Astrocyte of the cerebellum (primary cell): ENCODE measurements around the gene FBXW9.
A peak's percentile ranks its signal among the peaks of the same experiment; 100 is the strongest.

ENCODE experiments used
- DNase-seq: peaks from one replicate; pipeline ENCODE4 v3.0.0-alpha.2; 2011; ENCODE audit warnings: low read depth
- H3K4me3 ChIP-seq: 2 replicates; pipeline ENCODE4 v1.5.1; 2011; ENCODE audit warnings: mild to moderate bottlenecking, low read depth, low read length, moderate library complexity
- CTCF ChIP-seq: IDR thresholded peaks from 2 replicates; pipeline ENCODE4 v1.5.1; 2012; ENCODE audit warnings: low read length, low read depth, moderate library complexity, mild to moderate bottlenecking; ENCODE audit errors: missing control alignments
- in situ Hi-C: cut with HindIII; loops from 2 replicates; pipeline ENCODE4 v1.10.0; 2017; ENCODE audit warnings: low sequenced_read_pairs

The FBXW9 gene

GRCh38 chr19:12692960-12693359 lies 3.5 kb downstream of the FBXW9 start:
- in situ Hi-C loops: no loop called here
- no peak for DNase-seq
- TF ChIP-seq CTCF: no peak
- H3K4me3 ChIP-seq: no peak overlapping the region

DNA sequence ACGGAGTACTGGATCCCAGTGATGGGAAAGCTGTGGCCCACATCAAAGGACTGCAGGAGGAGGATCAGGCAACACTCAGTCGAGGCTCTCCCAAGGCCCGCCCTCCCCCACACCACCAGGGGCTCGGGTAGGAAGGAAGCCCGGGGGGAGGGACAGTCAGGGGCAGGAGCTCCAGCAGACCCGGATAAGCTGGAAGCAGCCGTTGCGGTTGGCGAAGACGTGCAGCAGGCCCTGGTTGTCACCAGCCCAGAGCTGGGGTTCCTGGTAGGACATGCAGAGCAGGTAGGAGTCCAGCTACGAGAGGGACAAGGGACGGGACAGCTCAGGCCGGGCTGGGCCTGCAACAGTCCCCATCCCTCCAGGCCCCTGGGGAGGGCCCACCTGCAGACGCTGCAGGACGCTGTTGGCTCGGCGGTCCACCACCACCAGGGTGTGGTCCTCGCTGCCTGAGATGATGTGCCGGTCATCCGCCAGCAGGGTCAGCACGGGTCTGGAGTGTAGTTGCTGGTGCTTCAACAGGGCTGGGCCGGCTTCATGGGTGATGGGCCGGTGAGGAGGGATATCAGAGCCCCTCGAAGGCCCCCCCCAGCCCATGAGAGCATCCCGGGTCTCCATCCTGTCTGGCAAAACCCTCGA lies 6.7 kb downstream of the FBXW9 start:
- H3K4me3 ChIP-seq: no peak overlapping the region
- no peak for DNase-seq
- in situ Hi-C loops: no loop called here
- TF ChIP-seq CTCF: no peak

- DNase-seq: no peak
- in situ Hi-C loops: no loop called here
- TF ChIP-seq CTCF: no peak
- no peak overlapping the region for H3K4me3 ChIP-seq
Observed at GRCh38 chr19:12689012-12689411, 7.4 kb downstream of the FBXW9 start.

DNA sequence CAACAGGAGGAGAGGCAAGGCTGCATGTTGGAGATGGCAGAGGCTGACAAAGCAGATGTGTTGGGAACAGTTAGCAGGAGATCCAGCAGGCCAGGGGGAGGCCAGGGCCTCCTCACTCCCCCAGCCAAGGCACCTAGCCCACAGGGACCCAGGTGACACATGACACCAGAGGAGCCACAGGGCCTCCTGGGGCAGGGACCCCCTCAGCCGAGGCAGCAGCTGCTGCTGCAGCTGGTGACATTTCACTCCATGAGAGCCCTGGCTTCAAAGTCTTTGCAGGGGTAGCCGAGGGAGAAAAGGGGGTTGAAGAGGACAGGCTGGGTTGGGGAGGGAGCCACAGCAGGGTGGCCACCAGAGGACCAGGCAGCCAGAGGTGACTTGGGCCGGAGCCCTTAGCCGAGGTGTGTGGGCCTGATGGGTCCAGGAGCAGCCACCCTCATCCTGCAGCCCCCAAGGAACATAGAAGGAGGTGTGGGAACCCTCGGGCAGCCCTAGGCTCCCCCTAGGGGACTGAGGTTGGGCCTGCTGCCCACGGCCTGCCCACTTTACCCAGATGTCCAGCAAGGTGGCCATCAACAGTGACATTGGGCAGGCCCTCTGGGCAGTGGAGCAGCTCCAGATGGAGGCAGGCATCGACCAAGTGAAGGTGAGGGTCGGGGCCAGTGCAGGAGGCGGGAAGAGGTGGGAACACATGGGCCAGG lies 8.8 kb downstream of the FBXW9 start, which contains the start of gene GNG14:
GNG14 (plus strand) TSS at position 503 of the 701 bp plus-strand sequence; CDS start at position 554, 51 bp downstream.
- no peak within 1 kb of the TSS for H3K4me3 ChIP-seq
- no peak for DNase-seq
- in situ Hi-C loops: no loop called here
- TF ChIP-seq CTCF: no peak

DNA sequence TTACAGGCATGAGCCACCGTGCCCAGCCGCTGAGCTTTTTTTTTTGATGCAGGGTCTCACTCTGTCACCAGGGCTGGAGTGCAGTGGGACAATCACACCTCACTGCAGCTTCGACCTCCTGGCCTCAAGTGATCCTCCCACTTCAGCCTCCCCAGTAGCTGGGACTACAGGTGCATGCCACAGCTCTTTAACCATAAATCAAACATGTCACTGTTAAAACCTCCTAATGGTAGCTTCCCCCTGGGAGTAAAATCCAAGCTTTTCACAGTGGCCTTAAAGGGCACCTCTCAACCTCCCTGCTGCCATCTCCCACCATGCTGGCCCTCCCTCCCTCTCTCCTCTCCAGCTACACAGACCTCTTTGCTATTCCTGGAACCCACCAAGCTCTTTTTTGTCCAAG lies 10.6 kb downstream of the FBXW9 start:
- no peak for TF ChIP-seq CTCF
- DNase-seq: no peak
- in situ Hi-C loops: no loop called here
- H3K4me3 ChIP-seq: no peak overlapping the region

GRCh38 chr19:12681074-12681987 lies 15.1 kb downstream of the FBXW9 start, which contains the start of gene DHPS:
DHPS (minus strand) TSS chr19:12681880; CDS start chr19:12681766, 114 bp downstream.
- in situ Hi-C loops: no loop called here
- DNase-seq: peak; percentile 97
- no peak for TF ChIP-seq CTCF
- peak within 1 kb of the TSS; percentile 77 for H3K4me3 ChIP-seq
